Lung (tissue), 12 donors: ENCODE measurements around the gene ARID3C. TPM values are rescaled to one million over a fixed set of nuclear protein-coding genes. Genes with fewer than 3 reads are reported as not detected.

ENCODE experiments used
- ATAC-seq: fragments of 200-7000 bp; cut with Tn5 transposase; one replicate; pipeline ENCODE4 v1.9.1; 2020; ENCODE audit warnings: moderate number of reproducible peaks; ENCODE audit not compliant: insufficient read depth, low FRiP score
- DNase-seq, 3 donors: peaks; one replicate each; pipeline ENCODE4 v3.0.0-alpha.2; 2013 to 2017
- H3K27ac ChIP-seq, 2 donors: one replicate each; pipeline ENCODE4 v1.5.1; 2013; ENCODE audit warnings: mild to moderate bottlenecking in 2 of 2, moderate library complexity in 2 of 2, control low read depth in 1 of 2, inconsistent platforms in 1 of 2, low read depth in 1 of 2, low read length in 1 of 2
- H3K27me3 ChIP-seq, 3 donors: one replicate each; pipeline ENCODE4 v1.5.1; 2013; ENCODE audit warnings: low read length in 2 of 3; ENCODE audit not compliant: control insufficient read depth in 3 of 3, insufficient read depth in 3 of 3
- H3K36me3 ChIP-seq, 4 donors: one replicate each; pipeline ENCODE4 v1.5.1; 2013; ENCODE audit warnings: low read length in 4 of 4, mild to moderate bottlenecking in 1 of 4, moderate library complexity in 1 of 4; ENCODE audit not compliant: control insufficient read depth in 4 of 4, insufficient read depth in 4 of 4
- H3K4me1 ChIP-seq, 5 donors: one replicate each; pipeline ENCODE4 v1.5.1; 2013; ENCODE audit warnings: low read length in 5 of 5, mild to moderate bottlenecking in 2 of 5, moderate library complexity in 1 of 5; ENCODE audit not compliant: control insufficient read depth in 5 of 5, insufficient read depth in 5 of 5
- H3K4me3 ChIP-seq: one replicate; pipeline ENCODE4 v1.5.1; 2013; ENCODE audit warnings: mild to moderate bottlenecking, control low read depth, moderate library complexity
- H3K9ac ChIP-seq, 2 donors: one replicate each; pipeline ENCODE4 v1.5.1; 2013; ENCODE audit warnings: low read length in 2 of 2, control low read depth in 1 of 2; ENCODE audit not compliant: insufficient read depth in 1 of 2
- H3K9me3 ChIP-seq, 4 donors: one replicate each; pipeline ENCODE4 v1.5.1; 2013; ENCODE audit warnings: low read length in 3 of 4, mild to moderate bottlenecking in 1 of 4, moderate library complexity in 1 of 4; ENCODE audit not compliant: control insufficient read depth in 4 of 4, insufficient read depth in 3 of 4
- WGBS, 2 donors: extraction: QIAGEN DNeasy Blood & Tissue Kit; methylation state at CpG; one replicate each; pipeline ENCODE4 v1.1.7; 2013; 5-methylcytosine and 5-hydroxymethylcytosine counted together
- polyA plus RNA-seq, 2 donors: library from polyadenylated mRNA; stranded (reverse); fragments of 200-250 nt; gene quantifications; one replicate each; pipeline ENCODE4 v1.2.1, GENCODE V29; 2013
- total RNA-seq, 2 donors: library from RNA; depleted of rRNA in 1 of 2; stranded (reverse); fragments of >200 nt in 1 of 2; gene quantifications; one replicate each; pipeline ENCODE4 v1.2.1, GENCODE V29; 2014 to 2021
- TF ChIP-seq, protein P1 (sequence below): IDR thresholded peaks from 2 replicates; pipeline ENCODE4 v1.5.1; 2012; ENCODE audit warnings: mild to moderate bottlenecking; ENCODE audit errors: control extremely low read depth, extremely low read depth
- donor health status: control.
- donor health status: control.
- donor health status: Bipolar disorder and iron deficiency.
- donor health status: healthy.
- donor health status: DM: yes; HTN: yes; CAD: no.

Gene ARID3C
- total and polyA plus RNA-seq, 4 donors: not detected

DNA sequence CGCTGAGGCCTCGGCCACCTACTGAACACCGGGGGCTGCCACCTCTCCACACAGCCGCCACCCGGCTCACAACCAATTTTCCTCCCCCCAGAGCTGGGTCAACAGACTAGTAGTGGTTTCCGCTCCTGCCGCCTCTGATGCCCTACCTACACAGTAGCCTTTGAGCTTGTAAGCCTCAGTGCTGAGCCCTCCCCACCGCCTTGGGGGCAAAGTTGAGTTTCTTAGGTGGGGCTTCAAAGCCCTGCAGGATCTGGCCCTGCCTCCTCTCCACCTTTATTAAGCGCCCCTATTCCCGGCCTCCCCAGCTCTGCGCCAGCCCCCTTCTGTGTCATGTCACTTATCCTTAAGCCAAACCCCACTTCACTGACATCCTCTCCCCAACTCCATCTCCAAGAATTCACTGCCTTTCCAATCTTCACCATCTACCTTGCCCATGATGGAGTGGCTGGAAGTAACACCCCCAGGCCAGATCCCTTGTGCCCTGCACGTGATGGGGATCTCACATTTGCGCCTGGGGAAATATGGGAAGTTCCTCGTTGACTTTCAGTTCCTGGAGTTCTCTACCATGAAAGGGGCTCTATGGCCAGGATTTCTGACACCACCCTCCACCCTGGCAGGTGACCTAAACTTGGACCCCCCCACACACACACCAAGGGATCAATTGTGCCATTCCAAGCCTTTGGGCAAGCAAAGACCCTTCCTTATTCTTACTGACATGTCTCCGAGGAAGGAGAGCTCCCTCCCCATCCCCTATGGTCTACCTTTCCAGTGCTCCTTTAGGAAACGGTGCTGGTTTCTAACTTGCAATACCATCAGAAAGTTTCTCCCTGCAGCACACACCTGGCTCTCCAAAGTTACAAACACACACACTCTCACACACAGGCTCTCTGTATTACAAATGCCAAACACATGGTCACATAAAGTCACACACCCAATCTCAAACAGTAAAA is 36.7 kb downstream of the ARID3C start:
- DNase-seq (no peak), ATAC-seq (no peak)
- TF ChIP-seq, protein P1, sequence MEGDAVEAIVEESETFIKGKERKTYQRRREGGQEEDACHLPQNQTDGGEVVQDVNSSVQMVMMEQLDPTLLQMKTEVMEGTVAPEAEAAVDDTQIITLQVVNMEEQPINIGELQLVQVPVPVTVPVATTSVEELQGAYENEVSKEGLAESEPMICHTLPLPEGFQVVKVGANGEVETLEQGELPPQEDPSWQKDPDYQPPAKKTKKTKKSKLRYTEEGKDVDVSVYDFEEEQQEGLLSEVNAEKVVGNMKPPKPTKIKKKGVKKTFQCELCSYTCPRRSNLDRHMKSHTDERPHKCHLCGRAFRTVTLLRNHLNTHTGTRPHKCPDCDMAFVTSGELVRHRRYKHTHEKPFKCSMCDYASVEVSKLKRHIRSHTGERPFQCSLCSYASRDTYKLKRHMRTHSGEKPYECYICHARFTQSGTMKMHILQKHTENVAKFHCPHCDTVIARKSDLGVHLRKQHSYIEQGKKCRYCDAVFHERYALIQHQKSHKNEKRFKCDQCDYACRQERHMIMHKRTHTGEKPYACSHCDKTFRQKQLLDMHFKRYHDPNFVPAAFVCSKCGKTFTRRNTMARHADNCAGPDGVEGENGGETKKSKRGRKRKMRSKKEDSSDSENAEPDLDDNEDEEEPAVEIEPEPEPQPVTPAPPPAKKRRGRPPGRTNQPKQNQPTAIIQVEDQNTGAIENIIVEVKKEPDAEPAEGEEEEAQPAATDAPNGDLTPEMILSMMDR: no peak
- Histone ChIP-seq H3K27ac (no peak overlapping the region), H3K4me3 (no peak overlapping the region), H3K36me3 (no peaks in the 10 kb centered on the region), H3K27me3 (peaks cover 0 to 39% (median 8%) of the 10 kb centered on the region in 3 donors), H3K9ac (peak overlapping the region in 1 of 2 donors; percentile 8), H3K4me1 (peaks cover 0 to 46% (median 5%) of the 10 kb centered on the region in 5 donors), H3K9me3 (no peaks in the 10 kb centered on the region)
- 17 to 26% methylated on average over 16 of the region's 16 CpGs for WGBS, 2 donors

DNA sequence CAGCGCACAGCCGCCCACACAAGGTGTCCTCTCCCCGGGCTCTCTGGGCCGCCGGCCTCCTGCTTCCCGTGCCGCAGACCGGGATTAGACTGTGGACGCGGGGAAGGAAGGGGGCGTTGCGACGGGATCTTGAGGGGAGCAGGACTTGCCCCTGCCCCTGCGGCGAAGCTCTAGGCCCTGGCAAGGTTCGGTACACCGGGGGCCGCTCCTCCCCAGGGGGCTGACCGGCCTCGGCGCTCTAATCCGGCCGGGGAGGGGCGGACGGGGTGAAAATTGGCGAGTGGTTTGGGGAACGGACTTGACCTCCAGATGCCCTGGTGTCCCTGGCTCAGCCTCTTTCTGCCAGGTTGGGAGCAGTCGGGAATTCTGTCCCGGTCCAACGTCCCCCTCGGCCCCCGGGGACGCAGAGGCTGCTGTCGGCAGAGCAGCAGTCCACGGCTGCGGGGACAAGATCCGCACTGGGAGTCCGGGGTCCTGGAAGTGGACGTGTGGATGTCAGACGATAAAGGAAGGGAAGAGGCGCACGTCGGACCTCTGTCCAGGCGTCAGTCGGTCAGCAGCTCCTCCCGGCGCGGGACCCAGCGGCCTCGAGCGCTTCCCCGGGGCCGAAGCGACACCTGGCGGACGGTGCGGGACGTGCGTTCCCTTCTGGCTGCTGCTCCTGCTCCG is 37.5 kb downstream of the ARID3C start:
- Histone ChIP-seq H3K9me3 (peaks cover 0 to 2% (median 0%) of the 10 kb centered on the region in 4 donors), H3K9ac (no peak overlapping the region), H3K36me3 (no peaks in the 10 kb centered on the region), H3K27ac (no peak overlapping the region), H3K4me1 (peaks cover 0 to 51% (median 5%) of the 10 kb centered on the region in 5 donors), H3K4me3 (no peak overlapping the region), H3K27me3 (peaks cover 0 to 47% (median 12%) of the 10 kb centered on the region in 3 donors)
- WGBS, 2 donors: 5% methylated on average over 54 to 60 of the region's 60 CpGs
- TF ChIP-seq, protein P1: peak; percentile 90
- ATAC-seq: peak; percentile 89
- DNase-seq: peak; percentile 84 to 88 (median 86)

DNA sequence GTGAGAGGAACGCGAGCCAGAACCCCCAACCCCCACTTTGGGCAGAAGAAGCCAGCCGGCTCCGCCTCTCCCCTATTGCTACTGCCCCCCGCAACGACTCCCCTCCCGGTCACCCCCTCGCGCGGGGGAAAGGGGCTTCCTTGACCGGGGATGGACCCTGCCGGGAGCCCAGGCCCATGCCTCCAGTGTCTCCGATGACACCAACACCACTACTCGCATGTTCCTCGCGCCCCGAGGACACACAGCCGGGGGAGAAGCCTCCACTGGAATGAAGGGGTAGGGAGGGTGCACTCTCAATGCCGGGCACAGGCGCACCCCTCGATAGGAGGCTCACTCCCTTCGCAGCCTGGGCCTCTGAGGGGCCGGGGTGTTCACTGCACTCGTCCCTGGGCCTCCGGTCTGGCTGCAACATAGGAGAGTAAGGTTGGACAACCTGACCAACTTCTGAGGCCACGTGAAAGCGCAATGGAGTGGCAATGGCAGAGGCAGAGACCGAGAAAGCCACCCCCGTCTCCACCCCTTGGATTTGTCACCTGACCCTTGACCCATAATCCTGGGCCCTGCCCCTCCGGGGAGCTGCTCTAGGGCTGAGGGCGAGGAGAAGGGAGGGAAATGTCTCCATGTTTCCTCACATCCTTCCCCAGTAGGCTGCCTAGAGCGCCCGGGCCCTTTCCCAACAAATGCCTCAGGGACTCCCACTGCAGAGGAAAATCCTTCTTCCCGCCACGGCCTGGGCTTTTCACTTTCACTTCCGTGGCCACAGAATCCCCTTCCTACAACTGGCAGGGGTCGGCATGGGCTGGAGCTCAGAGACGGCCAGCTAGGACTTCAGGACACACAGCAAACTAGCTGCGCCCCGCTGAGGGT is 38.3 kb downstream of the ARID3C start:
- H3K4me1 ChIP-seq: peaks cover 0 to 59% (median 9%) of the 10 kb centered on the region in 5 donors
- H3K27ac ChIP-seq: no peak overlapping the region
- peaks cover 0 to 54% (median 14%) of the 10 kb centered on the region in 3 donors for H3K27me3 ChIP-seq
- peak in 1 of 3 donors; percentile 32 for DNase-seq
- no peaks in the 10 kb centered on the region for H3K36me3 ChIP-seq
- peaks cover 0 to 2% (median 0%) of the 10 kb centered on the region in 4 donors for H3K9me3 ChIP-seq
- no peak overlapping the region for H3K4me3 ChIP-seq
- WGBS, 2 donors: 9 to 13% methylated on average over 40 of the region's 40 CpGs
- ATAC-seq: no peak
- no peak overlapping the region for H3K9ac ChIP-seq
- TF ChIP-seq, protein P1: no peak
